ENCODE results near the gene CCNE1.

CCNE1 gene

DNA sequence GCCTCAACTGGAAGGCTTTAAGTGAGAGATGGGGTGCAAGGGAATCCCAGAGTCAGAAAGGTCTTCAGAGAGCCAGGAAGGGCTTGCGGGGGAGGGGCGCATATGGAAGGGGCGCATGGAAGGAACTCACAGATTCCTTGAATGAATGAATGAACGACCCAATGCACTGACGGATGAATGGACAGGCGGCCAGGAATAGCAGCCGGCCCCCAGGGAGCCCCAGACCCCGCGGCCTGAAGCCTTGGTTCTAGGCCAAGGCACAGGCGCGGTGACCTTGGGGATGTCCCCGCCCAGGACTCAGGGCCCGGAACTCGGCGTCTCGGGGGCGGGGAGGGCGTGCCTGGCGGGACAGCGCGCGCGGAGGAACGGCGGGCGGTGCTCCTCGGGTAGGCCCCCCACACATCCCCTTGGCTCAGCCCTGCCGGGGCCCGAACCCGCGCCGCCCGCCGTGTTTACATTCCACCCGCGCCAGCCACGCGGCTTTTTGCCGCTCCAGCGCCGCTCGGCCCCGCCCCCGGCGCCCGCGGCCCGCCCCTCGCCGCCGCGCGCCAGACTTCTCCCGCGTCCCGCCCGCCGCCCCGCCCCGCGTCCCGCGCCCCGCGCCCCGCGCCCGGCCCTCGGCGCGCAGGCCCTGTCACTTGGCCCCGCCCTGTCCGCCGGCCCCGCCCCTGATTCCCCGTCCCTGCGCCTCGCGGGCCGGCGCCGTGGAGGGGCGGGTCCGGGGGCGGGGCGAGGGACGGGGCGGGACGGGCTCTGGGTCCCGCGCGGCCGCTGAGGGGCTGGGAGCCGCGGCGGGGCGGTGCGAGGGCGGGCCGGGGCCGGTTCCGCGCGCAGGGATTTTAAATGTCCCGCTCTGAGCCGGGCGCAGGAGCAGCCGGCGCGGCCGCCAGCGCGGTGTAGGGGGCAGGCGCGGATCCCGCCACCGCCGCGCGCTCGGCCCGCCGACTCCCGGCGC is at the start of gene CCNE1:
TSS of gene CCNE1 (plus strand) at position 867 of the 955 bp plus-strand sequence. CDS start 565 bp downstream, outside the sequence.
- Histone ChIP-seq H3K4me3 (ENCODE audit: low read depth, low read length) (peak within 1 kb of the TSS; percentile 47), H3K4me1 (ENCODE audit: control insufficient read depth, insufficient read depth, low read length) (peaks cover 11% of the 10 kb centered on the region), H3K36me3 (ENCODE audit: control insufficient read depth in 2 of 2, insufficient read depth in 1 of 2, low read length in 2 of 2) (peaks cover 25 to 26% of the 10 kb centered on the region in 2 experiments), H3K27ac (ENCODE audit: extremely low read depth, low read depth, low read length) (peak within 1 kb of the TSS; percentile 93), H3K9me3 (ENCODE audit: control insufficient read depth, insufficient read depth, low read depth, low read length) (no peaks in the 10 kb centered on the region)
- ChIA-PET CTCF (no interaction called here), POLR2A (interaction anchor here (0.6 to 2.2 kb wide), 2 partner anchors 33 to 97 kb away, joined by 4 to 28 read pairs; no protein-coding TSS in a partner anchor)
- TF ChIP-seq IKZF3 (tag by site-specific recombination; IDR thresholded peaks at IDR 0.05) (peak; percentile 84), ZNF548 (tag by site-specific recombination; IDR thresholded peaks at IDR 0.05) (0 out of 2 replicates have a peak, but pooled peaks have one; percentile 49), ZNF350 (tag by site-specific recombination; IDR thresholded peaks at IDR 0.05) (no peak), ZNF132 (tag by site-specific recombination; IDR thresholded peaks at IDR 0.05; ENCODE audit: borderline replicate concordance) (no peak), ZFP37 (tag by site-specific recombination; IDR thresholded peaks at IDR 0.05) (peak; percentile 42; the same call in 1 of the 2 replicates), HOXD13 (CRISPR knock-in tag; IDR thresholded peaks at IDR 0.05; ENCODE audit: borderline replicate concordance) (no peak), HOXA7 (CRISPR knock-in tag; IDR thresholded peaks at IDR 0.05; ENCODE audit: borderline replicate concordance) (no peak), ZNF843 (tag by site-specific recombination; IDR thresholded peaks at IDR 0.05) (peak; percentile 77), ZNF335 (tag by site-specific recombination; conservative IDR thresholded peaks at IDR 0.05) (peak; percentile 98), ZNF544 (tag by site-specific recombination; IDR thresholded peaks at IDR 0.05) (no peak), OSR2 (tag by site-specific recombination; IDR thresholded peaks at IDR 0.05) (no peak; the same call in 1 of the 2 replicates), ZNF624 (tag by site-specific recombination; IDR thresholded peaks at IDR 0.05) (no peak), ZNF211 (tag by site-specific recombination; IDR thresholded peaks at IDR 0.05; ENCODE audit: low read depth) (no peak), GLIS2 (tag by site-specific recombination; IDR thresholded peaks at IDR 0.05) (peak; percentile 92), ZNF426 (tag by site-specific recombination; IDR thresholded peaks at IDR 0.05) (no peak), TRIM28 (IDR thresholded peaks at IDR 0.05; ENCODE audit: borderline replicate concordance, low read length) (no peak), MZF1 (tag by site-specific recombination; IDR thresholded peaks at IDR 0.05; ENCODE audit: borderline replicate concordance) (peak; percentile 50), ZNF629 (tag by site-specific recombination; IDR thresholded peaks at IDR 0.05) (peak; percentile 68), ZNF248 (tag by site-specific recombination; IDR thresholded peaks at IDR 0.05) (no peak), ZSCAN30 (tag by site-specific recombination; IDR thresholded peaks at IDR 0.05) (peak; percentile 97), HOXC10 (CRISPR knock-in tag; IDR thresholded peaks at IDR 0.05) (peak; percentile 94)
- TF ChIP-seq, protein P1, sequence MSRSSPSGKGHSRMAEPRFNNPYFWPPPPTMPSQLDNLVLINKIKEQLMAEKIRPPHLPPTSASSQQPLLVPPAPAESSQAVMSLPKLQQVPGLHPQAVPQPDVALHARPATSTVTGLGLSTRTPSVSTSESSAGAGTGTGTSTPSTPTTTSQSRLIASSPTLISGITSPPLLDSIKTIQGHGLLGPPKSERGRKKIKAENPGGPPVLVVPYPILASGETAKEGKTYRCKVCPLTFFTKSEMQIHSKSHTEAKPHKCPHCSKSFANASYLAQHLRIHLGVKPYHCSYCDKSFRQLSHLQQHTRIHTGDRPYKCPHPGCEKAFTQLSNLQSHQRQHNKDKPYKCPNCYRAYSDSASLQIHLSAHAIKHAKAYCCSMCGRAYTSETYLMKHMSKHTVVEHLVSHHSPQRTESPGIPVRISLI (tag by site-specific recombination; IDR thresholded peaks at IDR 0.05) = no peak
- TF ChIP-seq, protein P2, sequence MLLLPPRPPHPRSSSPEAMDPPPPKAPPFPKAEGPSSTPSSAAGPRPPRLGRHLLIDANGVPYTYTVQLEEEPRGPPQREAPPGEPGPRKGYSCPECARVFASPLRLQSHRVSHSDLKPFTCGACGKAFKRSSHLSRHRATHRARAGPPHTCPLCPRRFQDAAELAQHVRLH (tag by site-specific recombination; IDR thresholded peaks at IDR 0.05) = peak; percentile 74; the same call in 1 of the 2 replicates
- TF ChIP-seq, protein P3, sequence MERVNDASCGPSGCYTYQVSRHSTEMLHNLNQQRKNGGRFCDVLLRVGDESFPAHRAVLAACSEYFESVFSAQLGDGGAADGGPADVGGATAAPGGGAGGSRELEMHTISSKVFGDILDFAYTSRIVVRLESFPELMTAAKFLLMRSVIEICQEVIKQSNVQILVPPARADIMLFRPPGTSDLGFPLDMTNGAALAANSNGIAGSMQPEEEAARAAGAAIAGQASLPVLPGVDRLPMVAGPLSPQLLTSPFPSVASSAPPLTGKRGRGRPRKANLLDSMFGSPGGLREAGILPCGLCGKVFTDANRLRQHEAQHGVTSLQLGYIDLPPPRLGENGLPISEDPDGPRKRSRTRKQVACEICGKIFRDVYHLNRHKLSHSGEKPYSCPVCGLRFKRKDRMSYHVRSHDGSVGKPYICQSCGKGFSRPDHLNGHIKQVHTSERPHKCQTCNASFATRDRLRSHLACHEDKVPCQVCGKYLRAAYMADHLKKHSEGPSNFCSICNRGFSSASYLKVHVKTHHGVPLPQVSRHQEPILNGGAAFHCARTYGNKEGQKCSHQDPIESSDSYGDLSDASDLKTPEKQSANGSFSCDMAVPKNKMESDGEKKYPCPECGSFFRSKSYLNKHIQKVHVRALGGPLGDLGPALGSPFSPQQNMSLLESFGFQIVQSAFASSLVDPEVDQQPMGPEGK (tag by site-specific recombination; IDR thresholded peaks at IDR 0.05) = peak; percentile 95
- TF ChIP-seq, protein P4, sequence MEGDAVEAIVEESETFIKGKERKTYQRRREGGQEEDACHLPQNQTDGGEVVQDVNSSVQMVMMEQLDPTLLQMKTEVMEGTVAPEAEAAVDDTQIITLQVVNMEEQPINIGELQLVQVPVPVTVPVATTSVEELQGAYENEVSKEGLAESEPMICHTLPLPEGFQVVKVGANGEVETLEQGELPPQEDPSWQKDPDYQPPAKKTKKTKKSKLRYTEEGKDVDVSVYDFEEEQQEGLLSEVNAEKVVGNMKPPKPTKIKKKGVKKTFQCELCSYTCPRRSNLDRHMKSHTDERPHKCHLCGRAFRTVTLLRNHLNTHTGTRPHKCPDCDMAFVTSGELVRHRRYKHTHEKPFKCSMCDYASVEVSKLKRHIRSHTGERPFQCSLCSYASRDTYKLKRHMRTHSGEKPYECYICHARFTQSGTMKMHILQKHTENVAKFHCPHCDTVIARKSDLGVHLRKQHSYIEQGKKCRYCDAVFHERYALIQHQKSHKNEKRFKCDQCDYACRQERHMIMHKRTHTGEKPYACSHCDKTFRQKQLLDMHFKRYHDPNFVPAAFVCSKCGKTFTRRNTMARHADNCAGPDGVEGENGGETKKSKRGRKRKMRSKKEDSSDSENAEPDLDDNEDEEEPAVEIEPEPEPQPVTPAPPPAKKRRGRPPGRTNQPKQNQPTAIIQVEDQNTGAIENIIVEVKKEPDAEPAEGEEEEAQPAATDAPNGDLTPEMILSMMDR (tag by site-specific recombination; IDR thresholded peaks at IDR 0.05) = no peak
- TF ChIP-seq, protein P5, sequence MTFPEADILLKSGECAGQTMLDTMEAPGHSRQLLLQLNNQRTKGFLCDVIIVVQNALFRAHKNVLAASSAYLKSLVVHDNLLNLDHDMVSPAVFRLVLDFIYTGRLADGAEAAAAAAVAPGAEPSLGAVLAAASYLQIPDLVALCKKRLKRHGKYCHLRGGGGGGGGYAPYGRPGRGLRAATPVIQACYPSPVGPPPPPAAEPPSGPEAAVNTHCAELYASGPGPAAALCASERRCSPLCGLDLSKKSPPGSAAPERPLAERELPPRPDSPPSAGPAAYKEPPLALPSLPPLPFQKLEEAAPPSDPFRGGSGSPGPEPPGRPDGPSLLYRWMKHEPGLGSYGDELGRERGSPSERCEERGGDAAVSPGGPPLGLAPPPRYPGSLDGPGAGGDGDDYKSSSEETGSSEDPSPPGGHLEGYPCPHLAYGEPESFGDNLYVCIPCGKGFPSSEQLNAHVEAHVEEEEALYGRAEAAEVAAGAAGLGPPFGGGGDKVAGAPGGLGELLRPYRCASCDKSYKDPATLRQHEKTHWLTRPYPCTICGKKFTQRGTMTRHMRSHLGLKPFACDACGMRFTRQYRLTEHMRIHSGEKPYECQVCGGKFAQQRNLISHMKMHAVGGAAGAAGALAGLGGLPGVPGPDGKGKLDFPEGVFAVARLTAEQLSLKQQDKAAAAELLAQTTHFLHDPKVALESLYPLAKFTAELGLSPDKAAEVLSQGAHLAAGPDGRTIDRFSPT (tag by site-specific recombination; IDR thresholded peaks at IDR 0.05) = peak; percentile 66; the same call in 1 of the 2 replicates
- TF ChIP-seq, protein P6, sequence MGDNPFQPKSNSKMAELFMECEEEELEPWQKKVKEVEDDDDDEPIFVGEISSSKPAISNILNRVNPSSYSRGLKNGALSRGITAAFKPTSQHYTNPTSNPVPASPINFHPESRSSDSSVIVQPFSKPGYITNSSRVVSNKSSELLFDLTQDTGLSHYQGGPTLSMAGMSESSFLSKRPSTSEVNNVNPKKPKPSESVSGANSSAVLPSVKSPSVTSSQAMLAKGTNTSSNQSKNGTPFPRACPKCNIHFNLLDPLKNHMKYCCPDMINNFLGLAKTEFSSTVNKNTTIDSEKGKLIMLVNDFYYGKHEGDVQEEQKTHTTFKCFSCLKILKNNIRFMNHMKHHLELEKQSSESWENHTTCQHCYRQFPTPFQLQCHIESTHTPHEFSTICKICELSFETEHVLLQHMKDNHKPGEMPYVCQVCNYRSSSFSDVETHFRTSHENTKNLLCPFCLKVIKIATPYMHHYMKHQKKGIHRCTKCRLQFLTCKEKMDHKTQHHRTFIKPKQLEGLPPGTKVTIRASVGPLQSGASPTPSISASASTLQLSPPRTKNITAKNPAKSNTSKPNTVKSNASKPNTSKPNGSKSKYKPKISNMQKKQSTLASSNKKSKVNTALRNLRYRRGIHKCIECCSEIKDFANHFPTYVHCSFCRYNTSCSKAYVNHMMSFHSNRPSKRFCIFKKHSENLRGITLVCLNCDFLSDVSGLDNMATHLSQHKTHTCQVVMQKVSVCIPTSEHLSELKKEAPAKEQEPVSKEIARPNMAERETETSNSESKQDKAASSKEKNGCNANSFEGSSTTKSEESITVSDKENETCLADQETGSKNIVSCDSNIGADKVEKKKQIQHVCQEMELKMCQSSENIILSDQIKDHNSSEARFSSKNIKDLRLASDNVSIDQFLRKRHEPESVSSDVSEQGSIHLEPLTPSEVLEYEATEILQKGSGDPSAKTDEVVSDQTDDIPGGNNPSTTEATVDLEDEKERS (tag by site-specific recombination; IDR thresholded peaks at IDR 0.05) = no peak

Measured in HEK293 (cell line).